SU-DHL-6 (cell line): ENCODE measurements around the gene CRYBB1.

Experiments
- CTCF ChIP-seq: fragments of 200-600 bp; sonication (generic); IDR thresholded peaks from one replicate; pipeline ENCODE4 v1.5.1; 2017; ENCODE audit warnings: antibody characterized with exemption, mild to moderate bottlenecking, low read length, moderate library complexity; ENCODE audit not compliant: insufficient read depth, poor library complexity, severe bottlenecking
- EZH2phosphoT487 ChIP-seq: fragments of 200-600 bp; sonication (generic), shearing (Covaris generic); conservative IDR thresholded peaks from 2 replicates; pipeline ENCODE4 v1.6.1; 2018; ENCODE audit warnings: mild to moderate bottlenecking, antibody characterized with exemption, low read length, moderate library complexity, mixed read lengths

GRCh38 chr22:26565889-26566288 lies 51.9 kb downstream of the CRYBB1 start:
- no peak for TF ChIP-seq CTCF
- no peak for TF ChIP-seq EZH2phosphoT487
